Suprapubic skin (tissue), 4 donors: Measurements from ENCODE around the gene KCNIP4. TPM values are rescaled to one million over a fixed set of nuclear protein-coding genes. Genes with fewer than 3 reads are reported as not detected.

Experiments used
- DNase-seq, 2 donors: peaks; one replicate each; pipeline ENCODE4 v3.0.0-alpha.2; 2019; ENCODE audit warnings: low spot score in 2 of 2
- H3K27ac ChIP-seq: fragments of 200-600 bp; sonication (generic); one replicate; pipeline ENCODE4 v1.5.1; 2019
- H3K27me3 ChIP-seq: fragments of 200-600 bp; sonication (generic); one replicate; pipeline ENCODE4 v1.5.1; 2019
- H3K36me3 ChIP-seq: fragments of 200-600 bp; sonication (generic); one replicate; pipeline ENCODE4 v1.5.1; 2019
- H3K4me1 ChIP-seq: fragments of 200-600 bp; sonication (generic); one replicate; pipeline ENCODE4 v1.5.1; 2019
- H3K4me3 ChIP-seq: fragments of 200-600 bp; sonication (generic); one replicate; pipeline ENCODE4 v1.5.1; 2019; ENCODE audit warnings: mild to moderate bottlenecking
- H3K9me3 ChIP-seq: fragments of 200-600 bp; sonication (generic); one replicate; pipeline ENCODE4 v1.5.1; 2019
- EP300 ChIP-seq: sonication (generic); formaldehyde crosslinking; IDR thresholded peaks from one replicate; pipeline ENCODE4 v1.6.1; 2017; ENCODE audit warnings: antibody characterized with exemption
- POLR2A ChIP-seq, 2 donors: fragments of 450-650 bp; IDR thresholded peaks; one replicate each; pipeline ENCODE4 v1.6.1; 2017; ENCODE audit warnings: antibody characterized with exemption in 2 of 2, mild to moderate bottlenecking in 2 of 2, moderate library complexity in 2 of 2
- POLR2AphosphoS5 ChIP-seq, 3 donors: sonication (generic); formaldehyde crosslinking; IDR thresholded peaks; one replicate each; pipeline ENCODE4 v1.6.1; 2017; ENCODE audit warnings: antibody characterized with exemption in 3 of 3
- WGBS: methylation state at CpG from one replicate; pipeline ENCODE4 v1.1.5; 2018; 5-methylcytosine and 5-hydroxymethylcytosine counted together
- total RNA-seq, 4 donors: library from RNA; depleted of rRNA; stranded (reverse); fragments of >200 nt; gene quantifications; one replicate each; pipeline ENCODE4 v1.1.0, GENCODE V29; 2016
- TF ChIP-seq, protein P1 (sequence below), 2 donors: fragments of 200-600 bp in 1 of 2; fragments of 450-650 bp in 1 of 2; sonication (generic) in 1 of 2; IDR thresholded peaks; one replicate each; pipeline ENCODE4 v1.5.1; 2016 to 2019; ENCODE audit warnings: antibody characterized with exemption in 2 of 2, mild to moderate bottlenecking in 1 of 2, moderate library complexity in 1 of 2

The KCNIP4 gene
- total RNA-seq, 4 donors from 2014 or later, result not detected

DNA sequence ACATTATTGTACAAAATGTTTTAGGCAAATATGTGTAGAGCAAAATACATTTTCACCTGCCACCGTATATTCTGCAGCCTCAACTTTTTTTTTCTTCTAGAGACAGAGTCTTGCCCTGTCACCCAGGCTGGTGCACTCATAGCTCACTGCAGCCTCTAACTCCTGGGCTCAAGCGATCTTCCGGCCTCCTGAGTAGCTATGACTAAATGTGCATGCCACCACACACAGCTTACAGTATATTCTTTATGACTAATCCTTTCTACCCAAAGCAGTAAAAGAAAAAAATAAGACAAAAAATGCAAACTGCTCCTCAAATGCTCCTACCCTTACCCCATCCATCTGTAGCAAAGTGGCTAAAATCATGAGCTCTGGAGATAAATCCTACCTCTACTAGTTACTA lies 426.3 kb downstream of the KCNIP4 start:
- Histone ChIP-seq H3K36me3 (no peaks in the 10 kb centered on the region), H3K27me3 (no peaks in the 10 kb centered on the region), H3K4me3 (no peak overlapping the region), H3K27ac (no peak overlapping the region), H3K4me1 (no peaks in the 10 kb centered on the region), H3K9me3 (no peaks in the 10 kb centered on the region)
- 83% methylated on average over 3 of the region's 3 CpGs for WGBS
- DNase-seq, result no peak
- TF ChIP-seq POLR2A (IDR thresholded peaks at IDR 0.05) (no peak), EP300 (no peak), POLR2AphosphoS5 (IDR thresholded peaks at IDR 0.05) (no peak)
- TF ChIP-seq, protein P1, sequence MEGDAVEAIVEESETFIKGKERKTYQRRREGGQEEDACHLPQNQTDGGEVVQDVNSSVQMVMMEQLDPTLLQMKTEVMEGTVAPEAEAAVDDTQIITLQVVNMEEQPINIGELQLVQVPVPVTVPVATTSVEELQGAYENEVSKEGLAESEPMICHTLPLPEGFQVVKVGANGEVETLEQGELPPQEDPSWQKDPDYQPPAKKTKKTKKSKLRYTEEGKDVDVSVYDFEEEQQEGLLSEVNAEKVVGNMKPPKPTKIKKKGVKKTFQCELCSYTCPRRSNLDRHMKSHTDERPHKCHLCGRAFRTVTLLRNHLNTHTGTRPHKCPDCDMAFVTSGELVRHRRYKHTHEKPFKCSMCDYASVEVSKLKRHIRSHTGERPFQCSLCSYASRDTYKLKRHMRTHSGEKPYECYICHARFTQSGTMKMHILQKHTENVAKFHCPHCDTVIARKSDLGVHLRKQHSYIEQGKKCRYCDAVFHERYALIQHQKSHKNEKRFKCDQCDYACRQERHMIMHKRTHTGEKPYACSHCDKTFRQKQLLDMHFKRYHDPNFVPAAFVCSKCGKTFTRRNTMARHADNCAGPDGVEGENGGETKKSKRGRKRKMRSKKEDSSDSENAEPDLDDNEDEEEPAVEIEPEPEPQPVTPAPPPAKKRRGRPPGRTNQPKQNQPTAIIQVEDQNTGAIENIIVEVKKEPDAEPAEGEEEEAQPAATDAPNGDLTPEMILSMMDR (IDR thresholded peaks at IDR 0.05), result no peak

DNA sequence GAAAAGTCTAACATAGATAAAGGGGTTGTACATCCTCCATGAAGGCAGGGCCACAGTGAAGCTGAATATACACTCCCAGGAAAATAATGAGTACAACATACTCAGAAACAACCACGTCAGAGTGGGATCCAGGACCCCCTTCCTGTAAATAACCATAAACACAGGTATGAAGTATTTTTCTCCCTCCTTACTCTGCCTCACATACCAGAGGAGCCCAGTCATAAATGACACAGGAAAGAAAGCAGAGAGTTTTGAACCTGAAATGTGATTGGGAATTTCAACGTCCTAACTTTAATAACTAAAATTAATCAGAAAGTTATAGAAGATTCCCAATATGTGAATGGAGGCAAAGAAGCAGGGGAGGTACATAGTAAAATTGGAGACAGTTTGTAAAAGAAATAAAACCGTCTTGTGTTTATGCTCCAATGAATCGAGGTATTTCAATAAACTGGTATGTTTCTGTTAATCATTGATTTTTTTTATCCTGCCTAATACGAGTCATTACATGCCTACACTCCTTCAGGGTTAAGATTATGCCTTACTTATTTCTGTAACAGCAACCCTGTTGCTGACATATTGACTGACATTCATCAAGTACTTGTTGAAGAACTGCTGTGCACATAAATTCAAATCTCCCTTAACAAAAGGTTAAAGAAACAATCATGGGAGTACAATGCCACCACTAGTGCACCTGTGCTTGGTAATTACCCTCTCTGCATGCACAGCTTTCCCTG lies 431.3 kb downstream of the KCNIP4 start:
- Histone ChIP-seq H3K27me3 (no peaks in the 10 kb centered on the region), H3K27ac (no peak overlapping the region), H3K9me3 (no peaks in the 10 kb centered on the region), H3K4me3 (no peak overlapping the region), H3K36me3 (no peaks in the 10 kb centered on the region), H3K4me1 (no peaks in the 10 kb centered on the region)
- no peak for DNase-seq
- TF ChIP-seq, protein P1 (IDR thresholded peaks at IDR 0.05), result no peak
- WGBS, result 51% methylated on average over 5 of the region's 5 CpGs

DNA sequence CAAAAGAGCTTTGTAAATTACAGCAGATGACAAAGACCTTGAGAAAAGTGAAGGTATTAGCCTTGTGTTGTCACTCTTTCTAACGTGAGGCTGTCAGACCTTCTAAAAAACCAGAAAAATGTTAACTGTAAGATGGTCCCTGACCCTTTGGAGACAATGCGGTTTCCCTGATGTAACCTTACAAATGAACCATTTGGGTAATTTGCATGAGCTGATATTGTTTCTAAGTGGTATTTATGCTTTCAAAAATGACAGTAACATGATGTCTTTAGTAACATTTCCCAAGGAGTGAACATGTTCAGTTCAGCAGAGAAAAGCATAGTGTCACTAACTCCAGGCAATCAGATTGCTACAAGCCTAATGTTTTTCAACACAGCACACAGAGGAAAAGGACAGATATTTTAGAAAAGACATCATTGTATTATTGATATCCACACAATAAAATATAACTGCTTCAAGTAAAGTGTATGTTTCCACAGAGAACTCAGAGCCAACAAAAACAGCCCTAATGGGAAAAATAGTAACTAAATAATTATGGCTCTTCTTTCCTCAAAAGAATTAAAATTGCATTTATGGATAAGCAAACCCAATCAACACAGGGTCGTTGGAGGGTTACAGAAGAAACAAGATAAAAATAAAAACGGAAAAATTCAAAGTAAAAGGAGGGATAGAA lies 434.4 kb downstream of the KCNIP4 start:
- Histone ChIP-seq H3K27ac (no peak overlapping the region), H3K36me3 (no peaks in the 10 kb centered on the region), H3K4me1 (no peaks in the 10 kb centered on the region), H3K27me3 (no peaks in the 10 kb centered on the region), H3K9me3 (no peaks in the 10 kb centered on the region), H3K4me3 (no peak overlapping the region)
- no peak for DNase-seq
- WGBS, result 67% methylated on average over 4 of the region's 4 CpGs
- TF ChIP-seq POLR2AphosphoS5 (IDR thresholded peaks at IDR 0.05) (no peak), EP300 (no peak), POLR2A (IDR thresholded peaks at IDR 0.05) (no peak)

DNA sequence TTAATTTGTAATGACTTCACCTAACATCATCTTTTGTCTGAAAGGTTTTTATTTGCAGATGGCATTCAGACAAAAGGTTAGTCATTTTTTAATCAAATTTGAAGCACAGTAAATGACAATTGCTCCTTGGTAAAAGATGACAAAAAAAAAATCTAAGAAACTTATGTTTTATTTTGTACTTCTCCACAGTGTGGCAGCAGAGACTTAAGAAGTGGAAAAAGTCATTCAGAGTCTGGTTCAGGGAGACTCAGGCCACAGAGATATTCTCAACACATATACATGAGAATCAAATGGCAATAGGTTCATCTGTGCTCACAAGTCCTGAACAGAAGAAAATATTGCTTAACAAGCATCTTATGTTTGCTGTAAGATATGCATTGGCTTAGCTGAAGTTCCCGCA lies 436.2 kb downstream of the KCNIP4 start:
- Histone ChIP-seq H3K27ac (no peak overlapping the region), H3K27me3 (no peaks in the 10 kb centered on the region), H3K36me3 (no peaks in the 10 kb centered on the region), H3K4me1 (no peaks in the 10 kb centered on the region), H3K4me3 (no peak overlapping the region), H3K9me3 (no peaks in the 10 kb centered on the region)
- no peak for DNase-seq
- TF ChIP-seq, protein P1 (IDR thresholded peaks at IDR 0.05), result peak in 1 of 2 donors; percentile 13
- TF ChIP-seq EP300, result no peak
- 87% methylated on average over 1 of the region's 1 CpG for WGBS

DNA sequence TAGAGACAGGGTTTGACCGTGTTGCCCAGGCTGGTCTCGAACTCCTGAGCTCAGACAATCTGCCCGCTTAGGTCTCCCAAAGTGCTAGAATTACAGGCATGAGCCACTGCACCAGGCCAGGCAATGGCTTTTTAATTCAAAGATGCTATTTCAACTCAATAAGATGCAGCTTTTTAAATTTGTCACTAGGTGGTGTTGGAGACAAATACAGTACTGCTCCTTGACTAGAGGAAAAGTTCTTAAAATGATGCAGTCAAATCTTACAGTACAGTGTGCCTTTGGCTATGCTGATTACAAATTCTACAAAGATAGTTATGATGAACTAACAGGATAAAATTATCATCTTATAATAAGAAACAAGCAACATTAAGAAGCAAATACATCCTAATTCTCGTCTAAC lies 441.1 kb downstream of the KCNIP4 start:
- Histone ChIP-seq H3K27me3 (no peaks in the 10 kb centered on the region), H3K27ac (no peak overlapping the region)
- no peak for TF ChIP-seq POLR2AphosphoS5 (IDR thresholded peaks at IDR 0.05)
- no peak for TF ChIP-seq POLR2A (IDR thresholded peaks at IDR 0.05)
- TF ChIP-seq, protein P1 (IDR thresholded peaks at IDR 0.05), result no peak
- TF ChIP-seq EP300, result no peak

More for the DNA sequence above, 441.1 kb downstream of the KCNIP4 start:
- no peaks in the 10 kb centered on the region for H3K9me3 ChIP-seq
- WGBS, result 87% methylated on average over 4 of the region's 4 CpGs
- no peak overlapping the region for H3K4me3 ChIP-seq
- no peak for DNase-seq
- H3K36me3 ChIP-seq, result no peaks in the 10 kb centered on the region
- no peaks in the 10 kb centered on the region for H3K4me1 ChIP-seq
